H1 (cell line): Measurements from ENCODE around the gene DENND1A. TPM values are rescaled to one million over a fixed set of nuclear protein-coding genes. Genes with fewer than 3 reads are reported as not detected.

Source experiments
- CTCF ChIA-PET: fragments of 300-600 bp; sonication (Branson Sonifier 250); formaldehyde crosslinking; loops from one replicate; lab custom pipeline; 2021; ENCODE audit not compliant: partially characterized antibody; lab: Charles Lee
- POLR2A ChIA-PET: fragments of 300-600 bp; sonication (Branson Sonifier 250); formaldehyde crosslinking; loops from one replicate; lab custom pipeline; 2021; ENCODE audit warnings: inconsistent platforms; ENCODE audit not compliant: partially characterized antibody; lab: Charles Lee
- DNase-seq, 2 experiments: peaks; one replicate each; pipeline versions ENCODE4 v3.0.0 to v3.0.0-alpha.2; 2010 to 2022; ENCODE audit warnings: low spot score in 2 of 2, low read depth in 1 of 2, mixed read lengths in 1 of 2
- FAIRE-seq: peaks from 2 replicates; lab custom pipeline; 2011; peaks lifted over from hg19 to GRCh38; lab: Jason Lieb, UNC
- H2AFZ ChIP-seq: 2 replicates; pipeline ENCODE4 v1.8.1; 2012; ENCODE audit warnings: low read length, inconsistent platforms
- H2AK5ac ChIP-seq: 2 replicates; pipeline ENCODE4 v1.6.1; 2013; ENCODE audit warnings: low read depth, low read length
- H2BK120ac ChIP-seq: replicated peaks from 2 replicates; pipeline ENCODE3; 2013; ENCODE audit warnings: low read depth, low read length, inconsistent platforms
- H2BK12ac ChIP-seq: 2 replicates; pipeline ENCODE4 v1.6.1; 2013; ENCODE audit warnings: low read depth, low read length
- H2BK15ac ChIP-seq: 2 replicates; pipeline ENCODE4 v1.6.1; 2013; ENCODE audit warnings: low read length
- H2BK20ac ChIP-seq: 2 replicates; pipeline ENCODE4 v1.6.1; 2013; ENCODE audit warnings: low read length
- H2BK5ac ChIP-seq: 2 replicates; pipeline ENCODE4 v1.6.1; 2013; ENCODE audit warnings: low read depth, low read length
- H3K14ac ChIP-seq: 2 replicates; pipeline ENCODE4 v1.6.1; 2013; ENCODE audit warnings: inconsistent platforms; ENCODE audit not compliant: insufficient read length
- H3K18ac ChIP-seq: 2 replicates; pipeline ENCODE4 v1.6.1; 2013; ENCODE audit warnings: low read length; ENCODE audit errors: extremely low read depth
- H3K23ac ChIP-seq: 2 replicates; pipeline ENCODE4 v1.6.1; 2013; ENCODE audit warnings: inconsistent platforms; ENCODE audit not compliant: insufficient read length
- H3K23me2 ChIP-seq: 2 replicates; pipeline ENCODE4 v1.6.1; 2013; ENCODE audit warnings: low read depth, low read length
- H3K27ac ChIP-seq: 2 replicates; pipeline ENCODE4 v1.6.1; 2011; ENCODE audit warnings: low read depth, low read length, inconsistent platforms
- H3K27me3 ChIP-seq, 4 experiments: replicated peaks in 1 of 4; 1 replicate in 1 of 4; 2 replicates in 3 of 4; pipeline versions ENCODE4 v1.6.1 to v1.8.1; 2011 to 2013; ENCODE audit warnings: low read length in 3 of 4, mild to moderate bottlenecking in 3 of 4, inconsistent platforms in 2 of 4, mixed read lengths in 2 of 4, moderate library complexity in 1 of 4; ENCODE audit not compliant: control insufficient read depth in 3 of 4, insufficient read depth in 3 of 4; ENCODE audit errors: extremely low read depth in 1 of 4
- H3K36me3 ChIP-seq, 4 experiments: 2 replicates each; pipeline versions ENCODE4 v1.6.1 to v1.8.1; 2011 to 2013; ENCODE audit warnings: mild to moderate bottlenecking in 4 of 4, low read length in 3 of 4, moderate library complexity in 2 of 4, control low read depth in 1 of 4, inconsistent platforms in 1 of 4; ENCODE audit not compliant: insufficient read depth in 4 of 4, control insufficient read depth in 2 of 4
- H3K4ac ChIP-seq: replicated peaks from 2 replicates; pipeline ENCODE3; 2013; ENCODE audit warnings: low read length, low read depth, mixed read lengths, inconsistent platforms; ENCODE audit not compliant: insufficient read length
- H3K4me1 ChIP-seq, 4 experiments: replicated peaks in 1 of 4; 1 replicate in 1 of 4; 2 replicates in 3 of 4; pipeline versions ENCODE4 v1.6.1 to v1.8.1; 2011 to 2013; ENCODE audit warnings: low read length in 3 of 4, inconsistent platforms in 2 of 4, mixed read lengths in 1 of 4; ENCODE audit not compliant: insufficient read depth in 4 of 4, control insufficient read depth in 3 of 4
- H3K4me2 ChIP-seq, 2 experiments: 2 replicates each; pipeline versions ENCODE4 v1.6.1 to v1.8.1; 2011 to 2013; ENCODE audit warnings: low read depth in 2 of 2, low read length in 2 of 2, control low read depth in 1 of 2, inconsistent platforms in 1 of 2, mild to moderate bottlenecking in 1 of 2; ENCODE audit not compliant: insufficient read depth in 1 of 2
- H3K4me3 ChIP-seq, 4 experiments: fragments of 200-600, 300-600 bp in 1 of 4; sonication (generic), shearing (Covaris generic), sonication (Bioruptor Twin) in 1 of 4; 2 replicates each; pipeline versions ENCODE4 v1.5.1 to v1.8.1; 2011 to 2016; ENCODE audit warnings: low read length in 4 of 4, low read depth in 3 of 4, control low read depth in 2 of 4, inconsistent platforms in 2 of 4, mild to moderate bottlenecking in 2 of 4, mixed read lengths in 1 of 4, moderate library complexity in 1 of 4; ENCODE audit not compliant: insufficient read depth in 2 of 4; ENCODE audit errors: extremely low read depth in 1 of 4
- H3K56ac ChIP-seq: replicated peaks from 2 replicates; pipeline ENCODE3; 2013; ENCODE audit warnings: low read depth, mild to moderate bottlenecking, mixed read lengths, low read length, inconsistent platforms; ENCODE audit not compliant: insufficient read length
- H3K79me1 ChIP-seq: 2 replicates; pipeline ENCODE4 v1.6.1; 2013; ENCODE audit warnings: low read depth, low read length, control low read depth
- H3K79me2 ChIP-seq, 2 experiments: 2 replicates each; pipeline versions ENCODE4 v1.6.1 to v1.8.1; 2012 to 2013; ENCODE audit warnings: low read length in 2 of 2, mild to moderate bottlenecking in 2 of 2, inconsistent platforms in 1 of 2; ENCODE audit not compliant: insufficient read depth in 2 of 2, control insufficient read depth in 1 of 2
- H3K9ac ChIP-seq, 4 experiments: replicated peaks in 1 of 4; 1 replicate in 1 of 4; 2 replicates in 3 of 4; pipeline versions ENCODE4 v1.6.1 to v1.8.1; 2011 to 2013; ENCODE audit warnings: low read depth in 3 of 4, low read length in 3 of 4, control low read depth in 2 of 4, mild to moderate bottlenecking in 2 of 4, moderate library complexity in 2 of 4, inconsistent platforms in 1 of 4; ENCODE audit errors: extremely low read depth in 1 of 4
- H3K9me3 ChIP-seq, 2 experiments: 2 replicates each; pipeline versions ENCODE4 v1.6.1 to v1.8.1; 2012 to 2013; ENCODE audit warnings: mild to moderate bottlenecking in 2 of 2, moderate library complexity in 2 of 2, control low read depth in 1 of 2, inconsistent platforms in 1 of 2, low read depth in 1 of 2, low read length in 1 of 2, mixed read lengths in 1 of 2; ENCODE audit not compliant: insufficient read depth in 2 of 2
- H4K20me1 ChIP-seq, 2 experiments: replicated peaks in 1 of 2; 2 replicates each; pipeline versions ENCODE3 to v1.8.1; 2011 to 2013; ENCODE audit warnings: inconsistent platforms in 2 of 2, low read length in 2 of 2, mild to moderate bottlenecking in 1 of 2; ENCODE audit not compliant: insufficient read depth in 2 of 2, control insufficient read depth in 1 of 2
- H4K5ac ChIP-seq: 2 replicates; pipeline ENCODE4 v1.6.1; 2013; ENCODE audit warnings: low read length, low read depth, mixed read lengths, inconsistent platforms; ENCODE audit not compliant: insufficient read length
- H4K8ac ChIP-seq: 2 replicates; pipeline ENCODE4 v1.8.0; 2013; ENCODE audit warnings: mild to moderate bottlenecking, moderate library complexity, low read length, inconsistent platforms; ENCODE audit not compliant: insufficient read depth; ENCODE audit errors: extremely low read depth
- H4K91ac ChIP-seq: replicated peaks from 2 replicates; pipeline ENCODE3; 2013; ENCODE audit warnings: low read length, mixed read lengths, inconsistent platforms; ENCODE audit not compliant: insufficient read length
- BCL11A ChIP-seq, 2 experiments: IDR thresholded peaks; one replicate each; pipeline ENCODE4 v1.6.1; 2011; ENCODE audit warnings: low read depth in 2 of 2, low read length in 2 of 2, mild to moderate bottlenecking in 2 of 2
- CBX8 ChIP-seq: fragments of 300-800, 300-1000 bp; sonication (generic); IDR thresholded peaks from 2 replicates; pipeline ENCODE4 v1.7.1; 2016; ENCODE audit warnings: low read depth, low read length, borderline replicate concordance
- EP300 ChIP-seq, 2 experiments: IDR thresholded peaks; 1 replicate in 1 of 2; 2 replicates in 1 of 2; pipeline ENCODE4 v1.6.1; 2011 to 2012; ENCODE audit warnings: low read depth in 2 of 2, low read length in 2 of 2, mild to moderate bottlenecking in 2 of 2, borderline replicate concordance in 1 of 2, inconsistent platforms in 1 of 2, moderate library complexity in 1 of 2
- EZH2 ChIP-seq: fragments of 200-600 bp; sonication (generic); IDR thresholded peaks from 2 replicates; pipeline ENCODE4 v1.7.1; 2012; ENCODE audit warnings: low read depth, mild to moderate bottlenecking, moderate library complexity, low read length, inconsistent platforms; ENCODE audit not compliant: severe bottlenecking
- GABPA ChIP-seq: IDR thresholded peaks from 2 replicates; pipeline ENCODE4 v1.6.1; 2011; ENCODE audit warnings: mild to moderate bottlenecking, low read length, moderate library complexity, borderline replicate concordance; ENCODE audit not compliant: insufficient read depth
- HDAC6 ChIP-seq: IDR thresholded peaks from one replicate; pipeline ENCODE4 v1.7.1; 2012; ENCODE audit warnings: low read depth, mild to moderate bottlenecking, inconsistent platforms, low read length, moderate library complexity
- MAFK ChIP-seq: IDR thresholded peaks from 2 replicates; pipeline ENCODE4 v1.6.1; 2012; ENCODE audit warnings: low read depth, mild to moderate bottlenecking, improper control_type of control experiment, low read length
- NANOG ChIP-seq: IDR thresholded peaks from 2 replicates; pipeline ENCODE4 v1.6.1; 2011; ENCODE audit warnings: low read length, low read depth, mild to moderate bottlenecking, inconsistent platforms; ENCODE audit not compliant: insufficient read depth, poor library complexity, severe bottlenecking
- PHF8 ChIP-seq: fragments of 200-600 bp; sonication (generic); conservative IDR thresholded peaks from 2 replicates; pipeline ENCODE4 v1.7.1; 2012; ENCODE audit warnings: low read depth, mild to moderate bottlenecking, inconsistent platforms, low read length, moderate library complexity
- TAF1 ChIP-seq: IDR thresholded peaks from 2 replicates; pipeline ENCODE4 v1.6.1; 2011; ENCODE audit warnings: mild to moderate bottlenecking, low read depth, low read length
- TBP ChIP-seq: IDR thresholded peaks from 2 replicates; pipeline ENCODE4 v1.6.1; 2011; ENCODE audit warnings: low read depth, low read length, improper control_type of control experiment
- WGBS, 2 experiments: shearing (Covaris generic) in 1 of 2; methylation state at CpG; one replicate each; pipeline versions ENCODE4 v1.1.6 to v1.1.7; 2013 to 2015; ENCODE audit warnings: low lambda C conversion rate in 2 of 2, mixed read lengths in 2 of 2, inconsistent platforms in 1 of 2, low coverage in 1 of 2, missing lambda C conversion rate in 1 of 2; ENCODE audit not compliant: insufficient replicate concordance in 2 of 2, insufficient coverage in 1 of 2, insufficient read length in 1 of 2; ENCODE audit errors: extremely low coverage in 1 of 2, missing lambda C conversion rate in 1 of 2; 5-methylcytosine and 5-hydroxymethylcytosine counted together
- polyA plus RNA-seq, 7 experiments: library from polyadenylated mRNA; depleted of rRNA in 3 of 7; stranded (reverse) in 5 of 7; unstranded in 2 of 7; fragments of >200 nt in 5 of 7; fragments of 200-250 nt in 2 of 7; gene quantifications; 1 replicate in 5 of 7; 2 replicates in 1 of 7; 4 replicates in 1 of 7; pipeline versions ENCODE4 v1.2.1 to v1.2.3, GENCODE V29; 2011 to 2013; ENCODE audit warnings: missing spikeins in 2 of 7, mixed read lengths in 2 of 7
- total RNA-seq: library from RNA; stranded (reverse); fragmentation: NEBNext Ultra II Directional; extraction: Animal tissue kit (Norgen Biotek cat#: 25700); gene quantifications from 2 replicates; pipeline ENCODE4 v1.2.1, GENCODE V29; 2021

Gene DENND1A
- total and polyA plus RNA-seq, 2 of the 8 experiments (the other 6 are each of a cell fraction or from before 2014, with no cell fraction given): 24.1 to 26.4 TPM

GRCh38 chr9:123948286-123948685 is 18.4 kb upstream of the DENND1A start:
- Histone ChIP-seq H2BK12ac (no peak overlapping the region), H3K14ac (no peak overlapping the region), H3K4me3 (no peak overlapping the region), H3K4me1 (peaks cover 0 to 5% (median under 1%) of the 10 kb centered on the region in 4 experiments; a peak in 2 of 7 replicates), H3K79me2 (no peaks in the 10 kb centered on the region), H2BK20ac (no peak overlapping the region), H3K9ac (no peak overlapping the region), H2BK15ac (no peak overlapping the region), H3K23ac (no peak overlapping the region), H4K5ac (no peak overlapping the region), H4K91ac (no peak overlapping the region), H2AK5ac (no peak overlapping the region), H2BK5ac (no peak overlapping the region), H3K56ac (no peak overlapping the region), H2AFZ (no peak overlapping the region), H3K4me2 (no peak overlapping the region), H3K9me3 (no peaks in the 10 kb centered on the region), H3K4ac (no peak overlapping the region), H3K23me2 (no peaks in the 10 kb centered on the region), H4K8ac (no peak overlapping the region), H3K27ac (no peak overlapping the region), H3K36me3 (no peaks in the 10 kb centered on the region), H3K27me3 (no peaks in the 10 kb centered on the region), H3K18ac (no peak overlapping the region), H2BK120ac (no peak overlapping the region), H4K20me1 (no peaks in the 10 kb centered on the region), H3K79me1 (no peaks in the 10 kb centered on the region)
- POLR2A ChIA-PET: no interaction called here
- DNase-seq (no peak), FAIRE-seq (no peak)
- 88% methylated on average over 3 of the region's 3 CpGs; no CpG with 5 or more reads in 1 of the 2 experiments for WGBS, 2 experiments
- TF ChIP-seq GABPA: no peak
- no peak for TF ChIP-seq CBX8
- TF ChIP-seq TBP: no peak
- TF ChIP-seq TAF1: no peak
- TF ChIP-seq HDAC6: no peak
- no peak for TF ChIP-seq BCL11A (IDR thresholded peaks at IDR 0.05; ENCODE audit: low read depth in 2 of 2, low read length in 2 of 2)
- TF ChIP-seq MAFK: no peak
- no peak for TF ChIP-seq PHF8
- no peak for TF ChIP-seq EP300 (IDR thresholded peaks at IDR 0.05; ENCODE audit: borderline replicate concordance in 1 of 2, low read depth in 2 of 2, low read length in 2 of 2)
- no peak for TF ChIP-seq EZH2
- no peak for TF ChIP-seq NANOG
- CTCF ChIA-PET: interaction anchor here (0.6 to 1.3 kb wide), 4 partner anchors 12 to 140 kb away, joined by 3 read pairs; no protein-coding TSS in a partner anchor
